Activated naive CD8-positive, alpha-beta T cell treated with anti-CD3 and anti-CD28 coated beads, Interleukin-2, amount 50 U/mL, for 16 hours (primary cell): ENCODE results near the gene FOXC1.

Experiments used
- DNase-seq: peaks from one replicate; pipeline ENCODE4 v3.0.0-alpha.2; 2020; ENCODE audit warnings: low read depth, low spot score

The FOXC1 gene

DNA sequence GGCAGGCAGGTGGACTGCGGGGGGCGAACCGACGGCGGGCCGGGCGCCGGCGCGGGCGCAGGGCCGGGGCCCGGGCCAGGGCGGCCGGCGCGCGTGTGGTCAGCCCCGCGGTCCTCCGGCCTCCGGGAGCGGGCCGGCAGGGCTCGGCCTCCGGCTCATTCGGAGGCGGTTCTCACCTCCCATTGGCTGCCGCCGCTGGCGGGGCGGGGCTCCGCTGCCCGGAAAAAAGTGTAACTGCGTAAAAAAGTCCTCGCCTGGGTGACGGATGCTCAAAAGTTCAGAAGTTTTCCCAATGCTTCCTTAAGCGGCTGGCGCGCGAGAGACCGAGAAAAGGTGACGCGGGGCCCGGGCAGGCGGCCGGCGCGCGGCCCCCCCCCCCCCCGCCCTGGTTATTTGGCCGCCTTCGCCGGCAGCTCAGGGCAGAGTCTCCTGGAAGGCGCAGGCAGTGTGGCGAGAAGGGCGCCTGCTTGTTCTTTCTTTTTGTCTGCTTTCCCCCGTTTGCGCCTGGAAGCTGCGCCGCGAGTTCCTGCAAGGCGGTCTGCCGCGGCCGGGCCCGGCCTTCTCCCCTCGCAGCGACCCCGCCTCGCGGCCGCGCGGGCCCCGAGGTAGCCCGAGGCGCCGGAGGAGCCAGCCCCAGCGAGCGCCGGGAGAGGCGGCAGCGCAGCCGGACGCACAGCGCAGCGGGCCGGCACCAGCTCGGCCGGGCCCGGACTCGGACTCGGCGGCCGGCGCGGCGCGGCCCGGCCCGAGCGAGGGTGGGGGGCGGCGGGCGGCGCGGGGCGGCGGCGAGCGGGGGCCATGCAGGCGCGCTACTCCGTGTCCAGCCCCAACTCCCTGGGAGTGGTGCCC is at the start of gene FOXC1:
Gene FOXC1 (plus strand): TSS at position 268 of the 849 bp plus-strand sequence. CDS start 531 bp downstream, at position 799.
- no peak for DNase-seq

- no peak for DNase-seq
These were observed 49.2 kb upstream of the FOXC1 start for GRCh38 chr6:1560281-1561058.

DNA sequence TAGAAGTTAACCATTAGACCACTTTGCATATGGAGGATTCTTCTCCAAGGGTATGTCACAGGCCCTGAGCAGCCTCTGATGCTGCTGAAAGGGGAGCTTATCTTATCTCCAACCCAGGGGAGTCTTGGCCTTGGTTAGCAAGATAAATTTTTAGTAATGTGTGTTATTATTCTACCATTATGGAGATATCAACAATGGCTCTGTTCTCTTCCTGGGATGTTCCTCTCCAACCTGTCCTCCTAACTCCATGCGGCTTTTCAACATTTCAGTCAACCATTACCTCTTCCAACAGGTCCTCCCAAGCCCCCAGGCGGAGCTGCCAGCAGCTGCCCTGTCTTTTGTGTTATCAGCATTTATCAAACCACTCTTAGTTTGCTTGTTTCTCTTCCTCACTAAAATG is 48.4 kb upstream of the FOXC1 start:
- DNase-seq = no peak

DNA sequence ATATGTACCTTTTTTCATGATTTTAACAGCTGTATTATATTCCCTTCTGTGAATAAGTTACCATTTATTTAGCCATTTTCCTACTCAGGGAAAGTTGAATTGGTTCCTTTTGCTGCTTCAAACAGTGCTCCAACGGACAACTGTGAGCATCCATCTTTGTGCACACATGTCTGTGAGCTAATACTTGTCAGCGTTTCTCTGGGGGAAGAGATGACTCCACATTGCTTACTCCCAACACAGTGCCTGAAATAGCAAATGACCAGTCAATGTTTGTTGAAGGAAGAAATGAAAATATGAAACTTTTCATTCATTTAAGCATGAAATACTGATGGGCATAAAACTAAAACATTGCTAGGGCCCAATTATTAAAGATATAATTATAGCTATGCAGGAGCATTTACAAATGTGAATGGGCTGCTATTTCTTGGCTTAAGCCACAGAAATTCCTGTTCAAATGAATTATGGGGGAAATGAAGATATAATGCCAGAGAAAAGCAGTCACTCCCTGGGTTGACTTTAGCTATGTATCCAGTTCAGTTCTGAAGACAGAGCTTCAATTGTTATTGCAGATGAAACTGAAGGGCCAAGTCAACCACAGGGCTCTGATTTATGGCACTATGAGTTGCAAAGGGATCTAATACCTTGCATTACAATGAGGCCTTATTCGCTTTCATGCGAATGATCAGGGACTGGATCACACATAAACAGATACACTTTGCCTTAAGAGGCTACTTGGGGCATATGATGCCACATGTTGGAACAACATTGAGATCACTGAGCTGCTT is 47.4 kb upstream of the FOXC1 start:
- no peak for DNase-seq

DNA sequence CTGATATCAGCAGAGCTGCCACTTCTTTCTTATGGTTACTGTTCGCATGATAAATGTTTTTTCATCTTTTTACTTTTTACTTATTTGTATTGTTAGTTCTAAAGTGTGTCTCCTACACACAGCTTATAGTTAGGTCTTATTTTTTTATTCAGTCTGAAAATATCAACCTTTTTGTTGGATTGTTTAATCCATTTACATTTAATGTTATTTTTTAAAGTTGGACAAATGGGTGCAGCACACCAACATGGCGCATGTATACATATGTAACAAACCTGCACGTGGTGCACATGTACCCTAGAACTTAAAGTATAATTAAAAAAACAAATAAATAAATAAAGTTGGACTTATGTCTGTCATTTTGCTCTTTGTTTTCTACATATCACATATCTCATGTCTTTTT is 40.3 kb upstream of the FOXC1 start:
- no peak for DNase-seq

DNA sequence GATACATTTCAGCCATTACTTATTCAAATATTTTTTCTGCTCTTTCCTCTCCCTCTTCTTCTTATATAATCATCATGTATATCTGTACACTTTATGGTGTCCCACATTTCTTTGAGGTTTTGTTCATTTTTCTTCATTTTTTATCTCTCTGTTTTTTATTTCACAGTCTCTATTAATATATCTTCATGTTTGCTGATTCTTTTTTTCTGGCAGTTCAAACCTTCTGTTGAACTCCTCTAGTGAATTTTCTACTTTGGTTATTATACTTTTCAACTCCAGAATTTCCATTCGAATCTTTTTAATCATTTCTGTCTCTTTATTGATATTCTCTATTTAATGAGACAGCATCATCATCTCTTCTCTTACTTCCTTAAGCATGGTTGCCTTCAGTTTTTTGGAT is 38.9 kb upstream of the FOXC1 start:
- no peak for DNase-seq

- no peak for DNase-seq
These were observed 36.8 kb upstream of the FOXC1 start for GRCh38 chr6:1572892-1573291.

DNA sequence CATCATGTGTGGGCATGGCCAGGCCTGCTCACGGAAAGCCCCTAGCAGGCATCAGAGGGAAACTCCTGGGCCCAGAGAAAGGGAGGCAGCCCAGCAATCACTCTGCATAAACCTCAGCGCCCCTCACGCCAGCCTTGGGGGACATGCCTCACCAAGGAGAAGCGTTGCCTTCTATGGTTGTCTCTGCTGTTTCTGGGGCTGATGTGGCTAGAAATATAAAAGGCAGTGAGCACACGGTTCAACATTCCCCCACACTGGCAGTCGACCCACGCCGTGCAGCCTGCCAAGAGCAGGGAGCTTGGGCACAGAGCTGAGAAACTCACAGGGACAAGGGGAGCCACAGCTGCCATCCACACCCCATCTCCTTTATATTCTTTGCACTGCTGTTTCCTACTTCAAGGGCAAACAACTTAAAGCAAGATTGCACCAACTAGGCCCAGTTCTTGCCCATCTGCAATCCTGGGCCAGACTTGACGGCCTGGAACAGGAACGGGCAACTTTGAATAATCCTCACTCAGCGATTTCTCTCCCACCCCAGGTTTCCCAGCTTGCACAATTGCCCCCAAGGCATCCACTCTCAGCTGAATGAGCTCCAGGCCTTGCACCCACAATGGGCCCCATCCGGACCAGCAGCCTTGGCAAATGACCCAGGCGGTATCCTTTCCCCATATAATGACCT is 35.5 kb upstream of the FOXC1 start:
- DNase-seq = no peak

DNA sequence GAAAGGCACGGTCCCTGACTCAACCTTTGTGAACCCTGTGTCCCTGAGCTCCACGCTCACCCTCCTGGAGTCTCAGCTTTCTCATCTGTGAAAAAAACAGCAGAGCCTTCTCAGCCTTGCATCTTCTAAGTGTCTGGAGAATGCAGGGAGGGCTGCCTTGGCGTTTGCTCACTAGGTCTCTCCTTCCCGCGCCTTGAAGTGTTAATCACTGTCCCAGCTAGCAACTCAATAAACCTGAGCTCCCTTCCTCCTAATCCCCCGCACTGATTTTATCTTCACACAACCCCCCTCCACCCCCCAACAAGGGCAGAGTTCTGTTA is 34.9 kb upstream of the FOXC1 start:
- DNase-seq = no peak

GRCh38 chr6:1575210-1576041 is 34.3 kb upstream of the FOXC1 start:
- DNase-seq = no peak

DNA sequence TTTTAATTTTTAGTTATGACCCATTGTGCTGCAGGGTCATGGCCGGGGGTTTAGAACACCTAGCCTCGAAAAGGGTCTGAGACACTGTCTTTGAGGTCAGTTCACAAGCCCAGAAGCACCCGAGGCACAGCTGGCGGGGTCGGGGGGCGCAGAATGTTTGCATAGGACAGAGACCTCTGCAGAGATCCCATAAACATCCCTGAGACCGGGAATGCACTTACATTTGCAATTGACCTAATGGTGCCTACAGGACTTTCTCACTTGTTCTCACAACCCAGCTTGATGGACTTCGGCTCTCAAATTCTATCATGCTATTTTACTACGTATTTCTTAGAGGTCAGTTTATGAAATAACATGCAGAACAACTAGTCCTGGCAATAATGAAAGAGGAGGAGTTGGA is 33.5 kb upstream of the FOXC1 start:
- no peak for DNase-seq

DNA sequence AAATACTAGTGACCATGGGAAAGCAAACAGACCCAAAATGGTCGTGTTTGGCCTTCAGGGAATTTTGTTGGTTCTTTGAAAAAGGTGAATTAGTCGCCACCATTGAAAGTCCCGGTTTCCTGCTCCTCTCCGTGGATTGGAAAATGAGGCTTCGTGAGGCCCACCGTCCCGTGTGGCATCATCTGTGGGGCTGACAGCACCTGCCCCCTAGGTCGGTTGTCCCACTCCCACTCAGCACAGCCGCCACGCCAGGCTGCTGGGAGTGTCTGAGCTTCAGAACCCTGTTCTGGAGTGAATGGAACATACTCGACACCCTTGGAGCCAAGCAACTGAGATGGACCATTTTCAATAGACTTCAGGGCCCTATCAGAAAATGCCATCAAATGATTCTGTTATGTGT is 33.0 kb upstream of the FOXC1 start:
- DNase-seq = no peak

DNA sequence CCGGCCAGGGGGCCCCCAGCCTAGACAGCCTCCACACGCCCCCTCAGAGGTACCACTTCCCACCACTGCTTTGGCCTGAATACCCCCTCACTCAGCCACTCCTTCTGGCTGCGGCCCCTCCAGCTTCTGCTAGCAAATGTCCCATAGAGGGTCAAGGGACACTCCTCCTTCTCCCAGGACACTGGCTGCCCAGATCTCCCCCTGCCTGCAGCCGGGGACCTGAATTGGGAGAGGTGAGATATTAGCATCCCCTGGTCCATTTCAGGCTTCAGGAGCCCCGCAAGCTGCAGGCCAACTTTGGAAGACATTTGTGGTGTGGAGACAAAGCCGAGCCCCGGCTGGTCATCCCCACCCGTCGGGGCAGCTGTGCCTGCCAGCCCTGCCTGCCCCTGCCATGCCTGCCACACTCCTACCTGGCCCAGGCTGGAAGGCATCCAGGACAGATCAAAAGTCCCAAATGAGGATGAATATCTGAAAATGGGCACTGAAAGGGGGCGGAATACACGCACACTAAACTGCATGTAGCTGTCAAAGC is 32.5 kb upstream of the FOXC1 start:
- no peak for DNase-seq

- no peak for DNase-seq
These were observed 31.6 kb upstream of the FOXC1 start for GRCh38 chr6:1577896-1578745.

DNA sequence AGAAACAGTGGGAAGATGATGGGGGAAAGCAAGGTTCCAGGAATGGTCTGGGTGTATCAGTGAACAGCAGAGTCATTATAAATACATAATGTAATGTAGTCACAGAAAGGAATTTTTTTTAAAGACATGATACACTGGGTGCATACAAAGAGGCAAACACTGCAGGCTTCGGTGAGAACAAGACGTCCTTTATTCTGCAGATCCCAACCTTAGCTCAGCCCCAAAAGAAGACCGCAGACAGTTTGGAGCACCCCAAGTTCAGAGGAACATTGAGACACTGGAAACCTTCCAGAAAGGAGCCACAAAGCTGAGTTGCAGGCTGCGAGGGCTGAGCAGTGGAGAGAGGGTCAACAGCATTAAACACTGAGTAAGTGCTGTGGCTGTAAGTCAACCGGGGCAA is 30.6 kb upstream of the FOXC1 start:
- no peak for DNase-seq

- no peak for DNase-seq
These were observed 29.6 kb upstream of the FOXC1 start for GRCh38 chr6:1580109-1580508.

DNA sequence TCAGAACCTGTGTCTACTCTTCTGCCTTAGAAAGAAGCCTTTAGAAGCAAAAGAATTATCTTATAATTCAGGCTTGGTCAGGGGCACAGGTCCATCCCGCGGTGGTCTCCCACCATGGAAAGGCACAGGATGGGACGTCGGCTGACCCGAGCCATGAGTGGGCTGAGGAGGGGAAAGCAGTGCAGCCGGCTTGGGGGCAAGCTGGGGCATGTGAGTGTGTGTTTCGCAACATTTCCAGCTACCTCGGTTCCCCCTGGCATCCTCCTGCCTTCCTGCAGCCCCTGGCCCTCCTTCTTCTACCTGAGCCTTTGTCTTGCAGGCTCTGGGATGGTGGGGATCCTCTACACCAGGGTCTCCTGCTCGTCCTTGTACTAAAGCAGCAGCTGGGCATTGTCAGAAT is 29.1 kb upstream of the FOXC1 start:
- no peak for DNase-seq

DNA sequence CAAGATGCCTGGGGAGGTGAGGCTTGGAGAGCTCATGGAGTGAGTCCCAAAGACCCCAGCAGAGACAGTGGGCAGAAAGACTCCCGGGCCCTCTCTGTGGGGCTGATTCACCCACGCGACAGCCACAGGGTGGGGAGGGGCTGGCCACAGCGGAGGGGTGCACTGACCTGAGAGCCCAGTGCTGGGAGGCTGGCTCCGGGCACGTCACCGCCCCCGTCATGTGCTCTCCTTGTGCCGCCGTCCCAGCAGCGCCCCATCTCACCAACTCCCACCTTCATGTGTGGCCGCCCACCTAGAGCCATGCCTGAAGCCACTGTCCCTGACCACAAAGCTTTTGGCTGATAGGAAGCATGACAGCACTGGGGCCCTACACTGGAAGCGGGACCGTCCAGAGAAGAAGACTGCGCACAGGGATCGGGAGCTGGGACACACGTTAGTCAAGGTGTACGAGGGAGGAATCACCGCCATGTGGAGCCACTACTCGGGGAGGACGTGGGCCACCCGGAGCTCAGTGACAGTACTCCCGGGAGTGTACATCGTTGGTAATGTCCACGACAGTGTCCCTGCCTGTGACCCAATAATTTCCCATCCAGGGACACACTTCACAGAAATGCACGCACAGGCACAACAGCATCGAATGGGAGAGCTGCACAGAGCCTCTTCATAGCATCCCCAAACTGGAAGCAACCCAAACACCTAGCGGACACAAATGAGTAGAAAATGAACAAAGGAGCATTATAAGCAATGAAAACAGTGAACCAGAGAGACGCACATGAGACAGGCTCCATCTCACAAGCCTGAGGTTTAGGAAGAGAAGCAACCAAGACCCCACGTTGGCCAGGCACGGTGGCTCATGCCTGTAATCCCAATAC is 28.4 kb upstream of the FOXC1 start:
- DNase-seq = no peak

- no peak for DNase-seq
These were observed 25.6 kb upstream of the FOXC1 start for GRCh38 chr6:1584146-1584545.
